Medulla oblongata (tissue), 1 donor: Measurements from ENCODE around the gene PLXNA4.

Source experiments
- DNase-seq: peaks from one replicate; pipeline ENCODE4 v3.0.0-alpha.2; 2015; ENCODE audit errors: extremely low spot score

Gene PLXNA4

DNA sequence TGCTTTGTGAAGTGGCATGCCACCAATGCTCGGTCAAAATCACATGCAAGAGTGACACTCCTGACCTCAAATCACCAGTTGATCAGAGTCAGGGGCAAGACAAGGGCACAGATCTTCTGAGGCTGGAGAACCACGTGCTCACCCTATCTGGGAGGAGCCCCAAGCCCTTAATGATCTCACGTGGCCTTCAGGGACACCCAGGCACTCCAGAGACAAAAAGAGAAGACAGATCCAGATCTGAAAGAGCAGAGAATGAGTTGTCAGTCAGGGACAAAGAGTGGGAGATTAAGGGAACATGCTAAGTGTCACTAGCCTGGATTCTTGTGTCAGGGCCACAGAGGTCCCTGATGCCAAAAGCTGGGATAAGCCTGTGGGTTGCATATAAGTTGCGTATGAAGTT lies 134.3 kb downstream of the PLXNA4 start:
- DNase-seq: no peak

- no peak for DNase-seq
These were observed 136.1 kb downstream of the PLXNA4 start for GRCh38 chr7:132440151-132440550.

DNA sequence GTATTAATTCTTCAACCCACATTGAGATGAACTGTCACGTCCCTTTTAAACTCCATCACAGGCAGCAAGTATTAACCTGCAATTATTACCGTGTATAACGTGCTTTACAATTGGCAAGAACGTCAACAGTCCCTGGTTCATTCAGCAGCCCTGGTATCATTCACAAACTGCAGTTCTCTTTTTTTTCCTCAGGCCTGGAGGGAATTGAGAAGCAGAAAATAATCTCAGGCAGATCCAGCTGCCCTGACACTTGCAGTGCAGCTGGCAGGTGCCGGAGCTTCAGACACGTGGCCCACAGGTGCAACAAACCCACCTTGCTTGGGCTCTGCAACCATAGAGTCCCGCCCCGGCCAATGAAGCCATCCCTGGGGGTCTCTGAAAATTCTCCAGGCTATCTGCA lies 137.3 kb downstream of the PLXNA4 start:
- no peak for DNase-seq

DNA sequence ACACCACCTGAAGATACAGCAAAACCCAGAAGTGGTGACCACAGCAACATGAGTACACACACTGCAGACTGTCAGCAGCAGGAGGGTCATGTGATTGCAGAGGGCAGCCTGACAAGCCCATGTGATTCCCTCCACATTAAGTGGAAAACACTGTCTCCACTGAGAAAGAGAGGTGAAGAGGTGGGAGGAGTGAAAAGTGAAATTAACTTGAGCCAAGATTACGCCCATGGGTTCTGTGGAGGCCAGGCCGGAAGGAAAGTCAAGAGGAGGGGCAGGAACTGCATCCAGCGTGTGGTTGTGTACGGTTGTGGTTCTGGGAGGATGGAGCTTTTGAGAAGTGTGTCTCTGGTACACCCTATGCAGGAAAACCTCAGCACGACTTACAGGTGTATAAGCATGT lies 138.5 kb downstream of the PLXNA4 start:
- DNase-seq: no peak

DNA sequence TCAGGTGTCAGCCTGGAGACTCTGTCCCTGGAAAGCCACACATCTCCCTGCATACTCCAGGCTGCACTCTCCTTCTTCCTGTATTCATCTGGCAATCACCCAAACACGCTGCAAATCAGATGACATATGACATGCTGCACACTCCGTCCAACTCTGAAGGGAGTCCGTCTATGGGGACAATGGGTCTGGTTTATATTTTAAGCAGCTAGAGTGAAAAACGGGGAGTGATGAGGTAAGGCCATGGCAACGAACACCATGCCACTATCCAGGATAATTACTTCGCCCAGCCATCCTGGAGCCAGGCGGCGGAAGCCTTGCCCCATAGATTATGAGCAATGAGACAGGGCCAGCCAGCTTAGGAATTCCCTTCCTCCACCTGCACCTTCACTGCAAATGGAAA lies 140.1 kb downstream of the PLXNA4 start:
- DNase-seq: peak; percentile 25

- DNase-seq: no peak
These were observed 141.0 kb downstream of the PLXNA4 start for GRCh38 chr7:132435016-132435990.

GRCh38 chr7:132434041-132434440 lies 142.2 kb downstream of the PLXNA4 start:
- no peak for DNase-seq

GRCh38 chr7:132433301-132433700 lies 143.0 kb downstream of the PLXNA4 start:
- DNase-seq: no peak

DNA sequence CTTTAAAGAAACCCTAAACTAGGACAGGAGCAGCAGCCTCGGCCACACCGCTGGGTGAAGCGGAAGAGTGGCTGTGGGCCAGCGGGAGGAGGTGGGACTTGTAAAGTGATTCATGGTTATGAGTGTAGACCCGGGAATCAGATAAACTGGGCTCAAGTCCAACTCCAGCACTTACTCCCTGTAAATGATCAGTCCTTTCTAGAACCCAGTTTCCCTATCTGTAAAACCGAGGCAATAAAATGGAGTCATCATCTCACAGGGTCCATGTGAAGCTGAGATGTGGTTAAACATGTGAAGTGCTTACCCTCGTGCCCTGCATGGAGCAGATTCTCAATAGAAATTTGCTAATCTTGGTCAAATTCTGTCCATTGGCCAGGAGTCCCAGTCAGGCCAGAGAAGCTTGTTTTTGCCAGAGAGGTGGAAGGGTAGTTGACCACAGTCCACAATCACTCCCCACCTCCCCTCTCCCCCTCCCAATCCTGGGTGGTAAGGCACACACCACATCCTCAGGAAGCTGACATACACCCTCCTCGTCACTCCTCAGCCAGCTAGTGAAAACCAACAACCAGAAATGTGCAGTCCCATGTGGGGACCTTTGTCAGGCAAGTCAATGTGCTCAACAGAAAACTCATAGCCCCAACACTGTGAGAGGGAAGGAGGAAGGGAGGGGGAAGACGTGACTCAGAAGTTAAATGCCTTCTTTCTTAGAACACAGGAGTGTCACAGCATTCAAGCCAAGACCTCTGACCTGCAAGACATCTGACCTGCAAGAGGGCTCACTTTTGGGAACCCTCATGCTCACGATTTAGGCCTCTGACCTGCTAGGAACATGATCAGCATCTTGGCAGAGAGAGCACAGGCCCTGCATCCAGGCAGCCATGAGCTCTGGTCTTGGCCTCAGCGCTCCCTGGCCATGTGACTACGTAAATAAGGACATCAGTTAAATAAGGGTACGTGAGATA lies 145.1 kb downstream of the PLXNA4 start:
- DNase-seq: no peak

DNA sequence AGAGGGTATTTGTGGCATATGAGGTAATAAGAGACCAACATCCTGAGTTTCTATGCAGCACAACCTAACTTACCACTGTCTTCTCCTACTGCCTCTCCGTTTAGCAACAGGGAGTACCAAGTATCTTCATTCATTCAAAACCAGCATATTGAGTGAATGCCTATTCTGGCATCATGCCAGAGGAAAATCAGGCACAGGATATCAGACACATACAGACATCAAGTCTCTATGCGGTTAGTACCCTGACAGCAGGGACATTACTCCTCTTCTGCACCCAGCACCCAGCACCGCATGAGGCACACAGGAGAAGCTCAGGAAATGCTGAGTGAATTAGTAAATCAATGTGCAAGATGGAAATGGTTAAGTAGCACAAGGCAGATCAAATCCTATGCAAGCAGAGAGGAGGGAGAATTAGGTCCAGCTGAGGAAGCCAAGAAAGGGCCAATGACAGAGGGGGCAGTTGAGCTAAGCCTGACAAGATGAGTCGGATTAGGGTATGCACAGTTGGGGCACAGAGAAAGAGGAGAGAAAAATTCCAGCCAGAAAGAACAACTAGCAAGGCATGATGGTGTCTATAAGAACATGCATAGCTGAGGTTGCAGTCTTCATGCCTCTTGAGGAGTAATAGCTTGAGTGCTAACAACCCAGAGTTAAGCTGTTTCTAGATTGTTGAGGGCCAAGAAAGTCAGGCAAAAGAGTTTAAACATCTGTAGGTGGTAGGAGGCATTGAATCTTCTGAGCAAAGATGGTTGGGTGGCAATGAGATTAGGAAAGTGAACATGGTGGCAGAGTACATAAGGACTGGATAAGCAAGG lies 146.0 kb downstream of the PLXNA4 start:
- no peak for DNase-seq

- no peak for DNase-seq
These were observed 147.1 kb downstream of the PLXNA4 start for GRCh38 chr7:132429181-132429580.

DNA sequence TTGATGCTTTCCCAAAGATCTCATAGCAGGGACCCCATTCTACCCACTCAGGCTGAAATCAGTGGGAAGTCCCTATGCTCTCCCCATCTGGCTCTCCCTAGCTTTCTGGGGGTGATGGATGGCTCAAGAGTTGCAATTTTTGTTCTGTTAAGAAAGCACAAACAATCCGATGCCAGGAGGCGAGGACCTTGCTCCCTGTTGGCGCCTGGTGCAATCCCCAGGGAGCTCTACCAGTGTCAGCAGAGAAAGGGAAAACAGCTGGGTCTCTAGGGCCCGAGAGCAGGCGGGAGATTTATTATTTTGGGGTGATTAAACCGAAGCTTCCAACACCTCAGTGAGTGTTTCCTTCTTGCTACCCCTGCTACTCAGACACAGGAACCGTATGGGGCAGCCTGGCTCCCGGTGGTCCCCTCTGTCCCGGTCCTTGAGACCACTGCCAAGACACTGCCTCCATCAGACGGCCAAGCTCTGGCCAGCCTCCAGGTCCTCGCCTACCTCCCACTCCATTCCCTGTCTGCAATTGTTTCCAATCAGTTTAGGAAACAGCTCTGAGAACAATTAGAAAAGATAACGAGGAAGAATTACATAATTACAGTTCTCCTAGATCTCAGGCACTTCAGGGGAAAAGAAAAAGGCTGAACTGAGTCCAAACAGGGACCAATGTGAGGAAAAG lies 147.9 kb downstream of the PLXNA4 start:
- DNase-seq: peak; percentile 33

DNA sequence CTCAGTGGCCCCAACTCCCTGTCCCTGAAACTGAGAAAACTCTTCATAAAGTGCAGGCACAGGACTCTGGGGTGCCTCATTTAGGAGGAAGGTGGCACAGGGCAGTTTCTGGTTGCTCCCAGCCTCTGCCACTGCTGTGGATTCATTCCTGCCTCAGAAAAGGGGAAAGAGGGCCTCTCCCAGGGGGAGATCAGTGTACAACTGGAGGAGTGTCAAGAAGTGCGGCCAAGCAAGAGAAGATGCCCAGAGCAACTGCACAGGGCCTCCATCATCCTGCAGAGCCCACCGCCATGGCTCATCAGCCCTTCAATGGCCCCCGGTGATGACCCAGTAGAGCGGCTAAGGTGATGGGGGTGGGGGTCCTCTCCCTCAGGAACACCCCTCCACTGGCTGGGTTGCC lies 150.3 kb downstream of the PLXNA4 start:
- DNase-seq: peak; percentile 28

DNA sequence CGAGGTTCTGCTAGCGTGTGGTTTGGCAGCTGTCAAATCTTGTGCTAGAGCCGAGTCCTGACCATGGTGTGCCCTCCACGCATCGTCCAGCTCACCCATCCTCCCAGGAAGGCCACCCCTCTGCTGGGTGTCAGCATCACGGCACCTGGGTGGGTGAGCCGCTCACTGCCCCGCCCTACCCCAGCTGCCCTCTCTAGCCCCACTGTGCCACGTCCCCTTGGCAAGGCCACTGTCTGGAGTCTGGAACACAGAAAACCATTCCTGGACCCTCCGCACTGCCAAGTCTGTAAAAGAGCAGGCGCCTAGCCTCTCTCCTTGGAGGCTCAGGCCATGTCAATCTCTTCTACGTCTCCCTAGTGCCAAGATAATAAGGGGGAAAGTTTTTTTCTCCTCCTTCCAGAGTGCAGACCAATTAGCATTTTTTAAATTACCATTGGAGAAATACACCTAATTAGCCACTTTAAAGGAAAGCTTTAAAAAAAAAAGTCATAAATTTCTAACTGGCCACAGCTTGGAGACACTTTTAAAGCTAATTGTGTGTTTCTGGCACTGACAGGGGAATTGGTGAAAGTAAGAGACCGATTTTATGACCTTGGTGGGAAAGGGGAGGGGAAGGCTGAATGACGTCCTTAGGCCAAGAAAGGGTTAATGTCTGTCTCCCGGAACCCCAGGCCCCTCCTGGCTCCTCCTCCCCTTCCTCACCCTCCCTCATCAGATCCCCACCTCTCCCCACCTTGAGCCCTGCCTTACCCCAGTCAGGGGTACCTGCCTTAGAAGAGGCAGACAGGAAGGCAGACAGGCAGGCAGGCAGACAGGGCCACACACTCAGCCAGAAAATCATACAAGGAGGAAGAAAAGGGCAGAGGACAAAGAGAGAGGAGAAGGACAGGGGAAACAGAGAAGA lies 151.2 kb downstream of the PLXNA4 start:
- peak; percentile 35 for DNase-seq

GRCh38 chr7:132424277-132424676 lies 152.0 kb downstream of the PLXNA4 start:
- DNase-seq: no peak

GRCh38 chr7:132423594-132424200 lies 152.6 kb downstream of the PLXNA4 start:
- no peak for DNase-seq

DNA sequence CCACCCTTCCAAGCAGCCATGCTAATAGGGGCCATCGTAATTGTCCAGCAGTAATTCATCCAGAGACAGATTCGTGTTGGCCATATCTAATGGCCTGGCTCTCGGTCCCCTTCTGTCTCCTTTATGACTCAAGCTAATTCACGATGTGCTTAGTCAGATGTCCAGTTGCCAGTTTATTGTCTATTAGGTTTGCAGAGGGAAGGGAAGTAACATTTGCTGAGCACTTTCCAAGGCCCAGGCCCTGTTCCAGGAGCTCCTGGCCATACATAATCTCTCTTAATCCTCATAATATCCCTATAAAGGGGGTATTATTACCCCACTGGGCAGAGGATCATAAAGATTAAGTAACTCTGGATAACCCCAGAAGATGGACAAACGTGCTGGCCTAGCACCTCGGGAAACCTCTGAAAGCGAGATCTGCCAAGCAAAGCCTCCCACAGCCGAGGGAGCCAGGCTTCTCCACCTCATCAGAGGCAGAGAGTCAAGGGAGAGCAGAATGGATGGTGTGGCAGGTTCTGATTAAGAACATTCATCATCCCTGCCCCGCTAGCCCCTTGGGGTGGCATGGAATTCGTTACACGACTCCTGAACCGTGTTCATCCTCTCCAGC lies 153.7 kb downstream of the PLXNA4 start:
- DNase-seq: no peak

DNA sequence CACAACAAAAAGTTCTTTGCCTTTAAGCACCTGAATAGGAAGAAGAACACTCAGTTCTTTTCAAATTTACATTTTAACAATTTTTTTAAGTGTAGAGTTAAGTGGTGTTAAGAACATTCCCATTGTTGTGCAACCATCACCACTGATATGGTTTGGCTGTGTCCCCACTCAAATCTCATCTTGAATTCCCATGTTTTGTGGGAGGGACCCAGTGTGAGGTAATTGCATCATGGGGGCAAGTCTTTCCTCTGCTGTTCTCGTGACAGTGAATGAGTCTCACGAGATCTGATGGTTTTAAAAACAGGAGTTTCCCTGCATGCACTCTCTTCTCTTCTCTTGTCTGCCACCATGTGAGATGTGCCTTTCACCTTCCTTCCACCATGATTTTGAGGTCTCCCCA lies 155.7 kb downstream of the PLXNA4 start:
- DNase-seq: no peak

DNA sequence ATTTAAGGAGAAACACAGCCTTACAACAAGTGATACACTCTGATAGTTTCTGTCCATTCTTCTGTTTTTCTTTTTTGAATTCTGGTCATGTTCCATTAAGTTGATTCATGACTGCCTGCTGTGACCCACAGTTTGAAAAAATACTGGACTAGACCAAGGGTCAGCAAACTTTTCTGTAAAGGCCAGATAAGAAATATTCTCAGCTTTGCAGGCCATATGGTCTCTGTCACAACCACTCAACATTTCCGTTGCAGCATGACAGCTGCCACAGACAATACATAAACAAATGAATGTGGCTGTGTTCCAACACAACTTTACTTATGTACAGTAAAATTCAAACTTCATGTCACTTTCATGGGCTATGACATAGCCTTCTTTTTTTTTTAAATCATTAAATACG lies 156.7 kb downstream of the PLXNA4 start:
- no peak for DNase-seq
